ENCODE data around the gene C5AR2. TPM values are rescaled to one million over a fixed set of nuclear protein-coding genes. Genes with fewer than 3 reads are reported as not detected.
"Not testable (repeated sequence)": the region's sequence is repeated elsewhere in the genome, so short reads cannot be mapped to it uniquely, and the experiment has no call there.

The C5AR2 gene
- total RNA-seq, 1 donor from 2014 or later = 0.07 TPM

DNA sequence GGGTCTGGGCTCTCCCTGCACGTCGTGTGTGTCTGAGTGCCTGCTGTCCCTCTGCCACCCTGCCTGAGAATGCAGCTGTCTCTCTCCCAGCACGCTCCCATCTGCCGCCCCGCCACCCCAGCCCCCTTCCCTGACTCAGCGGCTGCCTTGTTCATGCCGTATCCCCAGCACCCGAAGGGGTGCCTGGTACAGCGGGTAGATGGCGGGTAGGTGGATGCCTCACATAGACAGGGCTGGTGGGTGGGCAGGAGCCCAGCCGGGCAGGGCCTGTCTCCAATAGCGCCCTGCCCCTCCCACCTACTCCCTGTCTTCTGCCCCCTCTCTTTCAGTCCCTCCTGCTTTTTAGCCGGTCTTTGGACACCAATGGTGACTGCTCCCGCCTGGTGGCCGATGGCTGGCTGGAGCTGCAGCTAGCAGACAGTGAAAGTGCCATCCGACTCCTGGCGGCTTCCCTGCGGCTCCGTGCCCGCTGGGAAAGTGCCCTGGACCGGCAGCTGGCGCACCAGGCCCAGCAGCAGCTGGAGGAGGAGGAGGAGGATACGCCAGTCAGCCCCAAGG is 47.5 kb downstream of the C5AR2 start:
- Mint-ChIP-seq H3K27me3 (ENCODE audit: low read depth) (no peaks in the 10 kb centered on the region), H3K36me3 (ENCODE audit: low read depth) (peaks cover 31% of the 10 kb centered on the region)
- DNase-seq (ENCODE audit: low spot score) = no peak

DNA sequence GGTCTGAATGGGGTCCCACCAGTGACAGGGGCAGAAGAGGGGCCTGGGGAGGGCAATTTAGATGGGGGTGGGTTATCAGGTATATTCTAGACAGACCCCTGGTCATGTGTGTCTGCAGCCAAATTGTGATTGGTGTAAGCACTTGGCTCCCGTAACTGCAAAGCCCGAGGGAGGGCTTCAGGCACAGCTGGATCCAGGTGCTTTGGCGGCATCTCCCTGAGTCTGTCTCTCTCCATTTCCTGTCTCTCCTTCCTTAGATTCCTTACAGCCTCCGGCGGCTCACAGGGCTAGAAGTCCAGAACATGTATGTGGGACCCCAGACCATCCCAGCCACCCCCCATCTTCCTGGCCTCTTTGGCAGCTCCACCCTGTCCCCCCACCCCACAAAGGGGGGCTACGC is 48.6 kb downstream of the C5AR2 start:
- H3K4me1 Mint-ChIP-seq (ENCODE audit: low read depth) = peaks cover 6% of the 10 kb centered on the region
- no peaks in the 10 kb centered on the region for H3K27me3 Mint-ChIP-seq (ENCODE audit: low read depth)

More for the DNA sequence above, 47.5 kb downstream of the C5AR2 start:
- no peaks in the 10 kb centered on the region for H3K9me3 Mint-ChIP-seq (ENCODE audit: low read depth)
- H3K27ac Mint-ChIP-seq (ENCODE audit: unreplicated experiment) = no peak overlapping the region
- peaks cover 6% of the 10 kb centered on the region for H3K4me1 Mint-ChIP-seq (ENCODE audit: low read depth)
- H3K4me3 Mint-ChIP-seq (ENCODE audit: unreplicated experiment) = no peak overlapping the region
- TF ChIP-seq, protein P1, sequence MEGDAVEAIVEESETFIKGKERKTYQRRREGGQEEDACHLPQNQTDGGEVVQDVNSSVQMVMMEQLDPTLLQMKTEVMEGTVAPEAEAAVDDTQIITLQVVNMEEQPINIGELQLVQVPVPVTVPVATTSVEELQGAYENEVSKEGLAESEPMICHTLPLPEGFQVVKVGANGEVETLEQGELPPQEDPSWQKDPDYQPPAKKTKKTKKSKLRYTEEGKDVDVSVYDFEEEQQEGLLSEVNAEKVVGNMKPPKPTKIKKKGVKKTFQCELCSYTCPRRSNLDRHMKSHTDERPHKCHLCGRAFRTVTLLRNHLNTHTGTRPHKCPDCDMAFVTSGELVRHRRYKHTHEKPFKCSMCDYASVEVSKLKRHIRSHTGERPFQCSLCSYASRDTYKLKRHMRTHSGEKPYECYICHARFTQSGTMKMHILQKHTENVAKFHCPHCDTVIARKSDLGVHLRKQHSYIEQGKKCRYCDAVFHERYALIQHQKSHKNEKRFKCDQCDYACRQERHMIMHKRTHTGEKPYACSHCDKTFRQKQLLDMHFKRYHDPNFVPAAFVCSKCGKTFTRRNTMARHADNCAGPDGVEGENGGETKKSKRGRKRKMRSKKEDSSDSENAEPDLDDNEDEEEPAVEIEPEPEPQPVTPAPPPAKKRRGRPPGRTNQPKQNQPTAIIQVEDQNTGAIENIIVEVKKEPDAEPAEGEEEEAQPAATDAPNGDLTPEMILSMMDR (IDR thresholded peaks at IDR 0.05) = no peak

DNA sequence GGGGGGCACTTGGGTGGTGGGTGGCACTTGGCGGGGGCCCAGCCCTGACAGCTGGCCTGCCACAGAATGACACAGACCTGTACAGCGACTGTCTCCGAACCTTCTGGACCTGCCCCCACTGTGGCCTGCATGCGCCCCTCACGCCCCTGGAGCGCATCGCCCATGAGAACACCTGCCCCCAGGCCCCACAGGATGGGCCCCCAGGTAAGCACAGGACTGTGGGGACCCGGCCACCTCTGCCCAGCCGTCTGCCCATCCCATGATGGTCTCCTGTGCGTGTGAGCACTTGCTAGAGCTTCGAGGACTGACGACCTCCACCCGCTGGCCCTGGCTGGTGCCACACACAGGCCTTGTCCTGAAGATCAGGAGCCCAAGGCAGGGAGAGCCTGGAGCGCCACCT is 49.1 kb downstream of the C5AR2 start:
- peaks cover 24% of the 10 kb centered on the region for H3K36me3 Mint-ChIP-seq (ENCODE audit: low read depth)

More for the DNA sequence above, 48.6 kb downstream of the C5AR2 start:
- Mint-ChIP-seq H3K9me3 (ENCODE audit: low read depth) (no peaks in the 10 kb centered on the region), H3K4me3 (ENCODE audit: unreplicated experiment) (no peak overlapping the region), H3K27ac (ENCODE audit: unreplicated experiment) (no peak overlapping the region), H3K36me3 (ENCODE audit: low read depth) (peaks cover 28% of the 10 kb centered on the region)
- TF ChIP-seq, protein P1 (IDR thresholded peaks at IDR 0.05) = no peak
- no peak for DNase-seq (ENCODE audit: low spot score)

DNA sequence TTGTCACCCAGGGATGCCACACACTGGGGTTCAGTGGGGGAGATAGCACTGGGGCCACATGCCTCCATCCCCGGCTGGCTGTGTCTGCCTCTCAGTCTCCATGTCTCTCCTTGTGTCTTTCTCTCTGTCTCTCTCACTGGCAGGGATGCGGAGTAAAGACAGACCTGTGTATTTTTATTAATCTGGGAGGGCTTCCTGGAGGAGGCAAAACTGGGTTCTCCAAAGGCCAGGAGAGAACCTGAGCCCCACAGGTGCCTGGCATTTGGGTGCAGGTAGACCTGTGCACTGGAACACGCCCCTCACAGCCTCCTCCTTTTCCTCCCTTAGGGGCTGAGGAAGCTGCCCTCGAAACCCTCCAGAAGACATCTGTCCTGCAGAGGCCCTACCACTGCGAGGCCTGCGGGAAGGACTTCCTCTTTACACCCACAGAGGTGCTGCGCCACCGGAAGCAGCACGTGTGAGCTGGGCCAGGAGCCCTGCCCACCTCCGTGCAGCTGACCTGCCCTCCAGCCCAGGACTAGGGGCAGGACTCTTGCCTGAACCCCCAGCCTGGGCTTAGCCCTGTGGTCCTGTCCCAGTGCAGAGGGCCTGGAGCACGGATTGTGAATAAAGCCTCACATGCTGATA is 49.8 kb downstream of the C5AR2 start:
- no peak overlapping the region for H3K4me3 Mint-ChIP-seq (ENCODE audit: unreplicated experiment)
- no peak for DNase-seq (ENCODE audit: low spot score)
- peaks cover 23% of the 10 kb centered on the region for H3K36me3 Mint-ChIP-seq (ENCODE audit: low read depth)
- peaks cover 6% of the 10 kb centered on the region for H3K4me1 Mint-ChIP-seq (ENCODE audit: low read depth)
- H3K27me3 Mint-ChIP-seq (ENCODE audit: low read depth) = no peaks in the 10 kb centered on the region
- TF ChIP-seq, protein P1 (IDR thresholded peaks at IDR 0.05) = no peak
- no peaks in the 10 kb centered on the region for H3K9me3 Mint-ChIP-seq (ENCODE audit: low read depth)
- no peak overlapping the region for H3K27ac Mint-ChIP-seq (ENCODE audit: unreplicated experiment)

More for the DNA sequence above, 49.1 kb downstream of the C5AR2 start:
- Mint-ChIP-seq H3K4me3 (ENCODE audit: unreplicated experiment) (no peak overlapping the region), H3K27me3 (ENCODE audit: low read depth) (no peaks in the 10 kb centered on the region), H3K4me1 (ENCODE audit: low read depth) (peaks cover 6% of the 10 kb centered on the region), H3K27ac (ENCODE audit: unreplicated experiment) (no peak overlapping the region), H3K9me3 (ENCODE audit: low read depth) (no peaks in the 10 kb centered on the region)
- no peak for DNase-seq (ENCODE audit: low spot score)
- TF ChIP-seq, protein P1 (IDR thresholded peaks at IDR 0.05) = no peak

DNA sequence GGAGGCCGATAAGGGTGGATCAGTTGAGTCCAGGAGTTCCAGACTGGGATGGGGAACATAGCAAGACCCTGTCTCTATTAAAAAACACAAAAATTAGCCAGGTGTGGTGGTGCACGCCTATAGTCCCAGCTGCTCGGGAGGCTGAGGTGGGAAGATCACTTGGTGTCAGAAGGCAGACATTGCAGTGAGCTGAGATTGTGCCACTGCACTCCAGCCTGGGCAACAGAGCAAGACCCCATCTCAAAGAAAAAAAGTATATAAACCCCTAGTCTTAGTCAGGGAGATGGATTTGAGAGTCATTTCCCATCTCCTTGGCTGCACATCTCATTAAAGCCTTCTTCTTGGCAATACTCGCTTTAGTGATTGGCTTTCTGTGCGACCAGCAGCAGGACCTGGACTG is 51.9 kb downstream of the C5AR2 start:
- H3K4me3 Mint-ChIP-seq (ENCODE audit: unreplicated experiment); H3K9me3 Mint-ChIP-seq (ENCODE audit: low read depth); DNase-seq (ENCODE audit: low spot score); H3K27me3 Mint-ChIP-seq (ENCODE audit: low read depth); H3K27ac Mint-ChIP-seq (ENCODE audit: unreplicated experiment); H3K4me1 Mint-ChIP-seq (ENCODE audit: low read depth): not testable (repeated sequence)
- H3K36me3 Mint-ChIP-seq (ENCODE audit: low read depth) = peaks cover 20% of the 10 kb centered on the region

DNA sequence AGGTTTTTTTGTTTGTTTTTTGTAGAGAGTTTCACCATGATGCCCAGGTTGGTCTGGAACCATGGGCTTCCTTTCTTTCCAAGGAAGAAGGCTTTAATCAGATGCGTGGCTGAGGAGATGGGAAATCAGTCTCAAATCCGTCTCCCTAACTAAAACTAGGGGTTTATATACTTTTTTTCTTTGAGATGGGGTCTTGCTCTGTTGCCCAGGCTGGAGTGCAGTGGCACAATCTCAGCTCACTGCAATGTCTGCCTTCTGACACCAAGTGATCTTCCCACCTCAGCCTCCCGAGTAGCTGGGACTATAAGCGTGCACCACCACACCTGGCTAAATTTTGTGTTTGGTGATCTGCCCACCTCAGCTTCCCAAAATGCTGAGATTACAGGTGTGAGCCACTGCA is 52.6 kb downstream of the C5AR2 start:
- not testable (repeated sequence) for DNase-seq (ENCODE audit: low spot score); H3K4me3 Mint-ChIP-seq (ENCODE audit: unreplicated experiment); H3K27me3 Mint-ChIP-seq (ENCODE audit: low read depth); H3K9me3 Mint-ChIP-seq (ENCODE audit: low read depth); H3K27ac Mint-ChIP-seq (ENCODE audit: unreplicated experiment); H3K4me1 Mint-ChIP-seq (ENCODE audit: low read depth)
- peaks cover 20% of the 10 kb centered on the region for H3K36me3 Mint-ChIP-seq (ENCODE audit: low read depth)

DNA sequence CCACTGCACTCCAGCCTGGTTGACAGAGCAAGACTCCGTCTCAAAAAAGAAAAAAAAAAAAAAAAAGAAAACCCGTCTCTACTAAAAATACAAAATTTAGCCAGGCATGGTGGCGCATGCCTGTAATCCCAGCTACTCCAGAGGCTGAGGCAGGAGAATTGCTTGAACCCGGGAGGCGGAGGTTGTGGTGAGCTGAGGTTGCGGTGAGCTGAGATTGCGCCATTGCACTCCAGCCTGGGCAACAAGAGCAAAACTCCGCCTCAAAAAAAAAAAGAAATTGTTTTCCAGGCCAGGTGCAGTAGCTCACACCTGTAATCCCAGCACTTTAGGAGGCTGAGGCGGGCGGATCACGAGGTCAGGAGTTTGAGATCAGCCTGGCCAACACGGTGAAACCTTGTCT is 54.6 kb downstream of the C5AR2 start:
- not testable (repeated sequence) for H3K9me3 Mint-ChIP-seq (ENCODE audit: low read depth)

DNA sequence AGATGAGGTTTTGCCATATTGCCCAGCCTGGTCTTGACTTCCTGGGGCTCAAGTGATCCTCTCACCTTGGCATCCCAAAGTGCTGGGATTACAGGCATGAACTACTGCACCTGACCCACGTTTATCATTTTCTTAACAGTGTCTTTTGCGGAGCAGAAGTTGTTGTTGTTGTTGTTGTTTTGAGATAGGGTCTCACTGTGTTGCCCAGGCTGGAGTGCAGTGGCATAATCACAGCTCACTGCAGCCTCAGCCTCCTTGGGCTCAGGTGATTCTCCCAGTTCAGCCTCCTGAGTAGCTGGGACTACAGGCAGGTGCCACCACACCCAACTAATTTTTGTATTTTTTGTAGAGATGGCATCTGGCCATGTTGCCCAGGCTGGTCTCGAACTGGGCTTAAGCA is 55.6 kb downstream of the C5AR2 start:
- not testable (repeated sequence) for DNase-seq (ENCODE audit: low spot score); H3K27me3 Mint-ChIP-seq (ENCODE audit: low read depth); H3K4me3 Mint-ChIP-seq (ENCODE audit: unreplicated experiment); H3K27ac Mint-ChIP-seq (ENCODE audit: unreplicated experiment); H3K9me3 Mint-ChIP-seq (ENCODE audit: low read depth); H3K4me1 Mint-ChIP-seq (ENCODE audit: low read depth); H3K36me3 Mint-ChIP-seq (ENCODE audit: low read depth)

More for the DNA sequence above, 54.6 kb downstream of the C5AR2 start:
- not testable (repeated sequence) for H3K4me3 Mint-ChIP-seq (ENCODE audit: unreplicated experiment); H3K36me3 Mint-ChIP-seq (ENCODE audit: low read depth); DNase-seq (ENCODE audit: low spot score); H3K27ac Mint-ChIP-seq (ENCODE audit: unreplicated experiment); H3K27me3 Mint-ChIP-seq (ENCODE audit: low read depth); H3K4me1 Mint-ChIP-seq (ENCODE audit: low read depth)

DNA sequence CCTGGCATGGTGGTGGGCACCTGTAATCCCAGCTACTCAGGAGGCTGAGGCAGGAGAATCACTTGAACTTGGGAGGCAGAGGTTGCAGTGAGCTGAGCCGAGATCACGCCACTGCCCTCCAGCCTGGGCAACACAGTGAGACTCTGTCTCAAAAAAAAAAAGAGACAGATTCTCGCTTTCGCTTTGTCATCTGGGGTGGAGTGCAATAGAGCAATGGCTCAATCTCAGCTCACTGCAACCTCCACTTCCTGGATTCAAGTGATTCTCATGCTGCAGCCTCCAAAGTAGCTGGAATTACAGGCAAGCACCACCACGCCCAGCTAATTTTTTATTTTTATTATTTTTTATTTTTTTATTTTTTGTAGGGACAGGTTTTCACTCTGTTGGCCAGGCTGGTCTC is 56.7 kb downstream of the C5AR2 start:
- not testable (repeated sequence) for H3K36me3 Mint-ChIP-seq (ENCODE audit: low read depth); H3K4me3 Mint-ChIP-seq (ENCODE audit: unreplicated experiment); H3K4me1 Mint-ChIP-seq (ENCODE audit: low read depth); H3K9me3 Mint-ChIP-seq (ENCODE audit: low read depth); DNase-seq (ENCODE audit: low spot score); H3K27me3 Mint-ChIP-seq (ENCODE audit: low read depth); H3K27ac Mint-ChIP-seq (ENCODE audit: unreplicated experiment)
